SK-N-SH treated with all-trans-retinoic acid at 6 μM for 48 hours (cell line): ENCODE results near the gene SIRPB1.

Source experiments
- ATAC-seq: fragments of 200-7000 bp; cut with Tn5 transposase; 3 replicates; pipeline ENCODE4 v1.9.1; 2020; ENCODE audit warnings: mild to moderate bottlenecking, moderate library complexity
- ARNTL ChIP-seq: fragments of 450-650 bp; formaldehyde crosslinking; IDR thresholded peaks from 2 replicates; pipeline ENCODE4 v1.5.0; 2020; ENCODE audit warnings: low read depth, mild to moderate bottlenecking, moderate library complexity, borderline replicate concordance
- BACH2 ChIP-seq: fragments of 250-450 bp; sonication (Bioruptor Pico); IDR thresholded peaks from 2 replicates; pipeline ENCODE4 v1.9.0; 2021; ENCODE audit warnings: mild to moderate bottlenecking, borderline replicate concordance
- CSDC2 ChIP-seq: fragments of 250-450 bp; sonication (Bioruptor Pico); IDR thresholded peaks from 2 replicates; pipeline ENCODE4 v1.5.0; 2020; ENCODE audit warnings: mild to moderate bottlenecking, moderate library complexity
- CSRNP3 ChIP-seq: fragments of 250-450 bp; sonication (Bioruptor Pico); IDR thresholded peaks from 2 replicates; pipeline ENCODE4 v1.5.1; 2021; ENCODE audit warnings: mild to moderate bottlenecking, moderate library complexity
- ESRRG ChIP-seq: fragments of 250-450 bp; sonication (Bioruptor Pico); IDR thresholded peaks from 2 replicates; pipeline ENCODE4 v1.6.1; 2021; ENCODE audit warnings: mild to moderate bottlenecking
- GLIS3 ChIP-seq: fragments of 250-450 bp; sonication (Bioruptor Pico); IDR thresholded peaks from 2 replicates; pipeline ENCODE4 v1.5.0; 2020; ENCODE audit warnings: mild to moderate bottlenecking, moderate library complexity
- OSR1 ChIP-seq: fragments of 250-450 bp; sonication (Bioruptor Pico); IDR thresholded peaks from 2 replicates; pipeline ENCODE4 v1.8.0; 2022; ENCODE audit warnings: moderate library complexity, mild to moderate bottlenecking, inconsistent platforms
- RARB ChIP-seq: fragments of 250-450 bp; sonication (Bioruptor Pico); IDR thresholded peaks from 2 replicates; pipeline ENCODE4 v1.8.0; 2021; ENCODE audit warnings: mild to moderate bottlenecking, moderate library complexity
- SNAI2 ChIP-seq: fragments of 250-450 bp; sonication (Bioruptor Pico); IDR thresholded peaks from 2 replicates; pipeline ENCODE4 v1.5.0; 2020; ENCODE audit warnings: mild to moderate bottlenecking, moderate library complexity
- TOX ChIP-seq: fragments of 250-450 bp; sonication (Bioruptor Pico); IDR thresholded peaks from 2 replicates; pipeline ENCODE4 v1.8.0; 2021; ENCODE audit warnings: mild to moderate bottlenecking, moderate library complexity, borderline replicate concordance
- TSHZ2 ChIP-seq: fragments of 250-450 bp; sonication (Bioruptor Pico); IDR thresholded peaks from 2 replicates; pipeline ENCODE4 v1.5.0; 2020; ENCODE audit warnings: mild to moderate bottlenecking, moderate library complexity
- ZFP3 ChIP-seq: fragments of 250-450 bp; sonication (Bioruptor Pico); IDR thresholded peaks from 2 replicates; pipeline ENCODE4 v1.5.0; 2020; ENCODE audit warnings: mild to moderate bottlenecking, moderate library complexity
- ZFP30 ChIP-seq: fragments of 450-650 bp; formaldehyde crosslinking; IDR thresholded peaks from 2 replicates; pipeline ENCODE4 v1.5.0; 2022; ENCODE audit warnings: mild to moderate bottlenecking, moderate library complexity
- ZNF565 ChIP-seq: fragments of 450-650 bp; formaldehyde crosslinking; conservative IDR thresholded peaks from 2 replicates; pipeline ENCODE4 v1.5.0; 2020; ENCODE audit warnings: low read depth, mild to moderate bottlenecking, moderate library complexity
- ZNF70 ChIP-seq: fragments of 450-650 bp; formaldehyde crosslinking; IDR thresholded peaks from 2 replicates; pipeline ENCODE4 v1.5.0; 2020; ENCODE audit warnings: mild to moderate bottlenecking, moderate library complexity
- ZNF8 ChIP-seq: fragments of 450-650 bp; formaldehyde crosslinking; IDR thresholded peaks from 2 replicates; pipeline ENCODE4 v1.5.0; 2020; ENCODE audit warnings: mild to moderate bottlenecking, moderate library complexity
- TF ChIP-seq, protein P1 (sequence below): fragments of 250-450 bp; sonication (Bioruptor Pico); IDR thresholded peaks from 2 replicates; pipeline ENCODE4 v1.5.1; 2020; ENCODE audit warnings: low read depth, mild to moderate bottlenecking, moderate library complexity
- TF ChIP-seq, protein P2 (sequence below): fragments of 250-450 bp; sonication (Bioruptor Pico); IDR thresholded peaks from 2 replicates; pipeline ENCODE4 v1.8.0; 2021; ENCODE audit warnings: low read depth, mild to moderate bottlenecking, moderate library complexity, borderline replicate concordance
- TF ChIP-seq, protein P3 (sequence below): fragments of 250-450 bp; sonication (Bioruptor Pico); IDR thresholded peaks from 2 replicates; pipeline ENCODE4 v1.8.0; 2020; ENCODE audit warnings: mild to moderate bottlenecking, moderate library complexity, borderline replicate concordance

The SIRPB1 gene

GRCh38 chr20:1619861-1620444 lies at the start of gene SIRPB1:
Gene SIRPB1, minus strand, starts transcription at chr20:1620009. Its CDS starts 65 bp downstream, at chr20:1619944.
- no peak for TF ChIP-seq ZNF565 (CRISPR knock-in tag)
- TF ChIP-seq, protein P1, sequence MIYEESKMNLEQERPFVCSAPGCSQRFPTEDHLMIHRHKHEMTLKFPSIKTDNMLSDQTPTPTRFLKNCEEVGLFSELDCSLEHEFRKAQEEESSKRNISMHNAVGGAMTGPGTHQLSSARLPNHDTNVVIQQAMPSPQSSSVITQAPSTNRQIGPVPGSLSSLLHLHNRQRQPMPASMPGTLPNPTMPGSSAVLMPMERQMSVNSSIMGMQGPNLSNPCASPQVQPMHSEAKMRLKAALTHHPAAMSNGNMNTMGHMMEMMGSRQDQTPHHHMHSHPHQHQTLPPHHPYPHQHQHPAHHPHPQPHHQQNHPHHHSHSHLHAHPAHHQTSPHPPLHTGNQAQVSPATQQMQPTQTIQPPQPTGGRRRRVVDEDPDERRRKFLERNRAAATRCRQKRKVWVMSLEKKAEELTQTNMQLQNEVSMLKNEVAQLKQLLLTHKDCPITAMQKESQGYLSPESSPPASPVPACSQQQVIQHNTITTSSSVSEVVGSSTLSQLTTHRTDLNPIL: no peak
- no peak for TF ChIP-seq TOX (CRISPR knock-in tag)
- TF ChIP-seq ESRRG (CRISPR knock-in tag): no peak
- TF ChIP-seq BACH2 (CRISPR knock-in tag): no peak
- no peak for TF ChIP-seq CSDC2 (CRISPR knock-in tag)
- no peak for TF ChIP-seq ZFP30
- no peak for ATAC-seq

GRCh38 chr20:1669304-1669703 lies 49.5 kb upstream of the SIRPB1 start:
- no peak for TF ChIP-seq ZNF70
- no peak for TF ChIP-seq CSDC2 (CRISPR knock-in tag)
- TF ChIP-seq GLIS3: no peak
- TF ChIP-seq, protein P2, sequence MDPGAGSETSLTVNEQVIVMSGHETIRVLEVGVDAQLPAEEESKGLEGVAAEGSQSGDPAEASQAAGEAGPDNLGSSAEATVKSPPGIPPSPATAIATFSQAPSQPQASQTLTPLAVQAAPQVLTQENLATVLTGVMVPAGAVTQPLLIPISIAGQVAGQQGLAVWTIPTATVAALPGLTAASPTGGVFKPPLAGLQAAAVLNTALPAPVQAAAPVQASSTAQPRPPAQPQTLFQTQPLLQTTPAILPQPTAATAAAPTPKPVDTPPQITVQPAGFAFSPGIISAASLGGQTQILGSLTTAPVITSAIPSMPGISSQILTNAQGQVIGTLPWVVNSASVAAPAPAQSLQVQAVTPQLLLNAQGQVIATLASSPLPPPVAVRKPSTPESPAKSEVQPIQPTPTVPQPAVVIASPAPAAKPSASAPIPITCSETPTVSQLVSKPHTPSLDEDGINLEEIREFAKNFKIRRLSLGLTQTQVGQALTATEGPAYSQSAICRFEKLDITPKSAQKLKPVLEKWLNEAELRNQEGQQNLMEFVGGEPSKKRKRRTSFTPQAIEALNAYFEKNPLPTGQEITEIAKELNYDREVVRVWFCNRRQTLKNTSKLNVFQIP: no peak
- TF ChIP-seq OSR1 (CRISPR knock-in tag): no peak
- TF ChIP-seq ZFP3 (CRISPR knock-in tag): no peak
- TF ChIP-seq BACH2 (CRISPR knock-in tag): no peak
- TF ChIP-seq, protein P3, sequence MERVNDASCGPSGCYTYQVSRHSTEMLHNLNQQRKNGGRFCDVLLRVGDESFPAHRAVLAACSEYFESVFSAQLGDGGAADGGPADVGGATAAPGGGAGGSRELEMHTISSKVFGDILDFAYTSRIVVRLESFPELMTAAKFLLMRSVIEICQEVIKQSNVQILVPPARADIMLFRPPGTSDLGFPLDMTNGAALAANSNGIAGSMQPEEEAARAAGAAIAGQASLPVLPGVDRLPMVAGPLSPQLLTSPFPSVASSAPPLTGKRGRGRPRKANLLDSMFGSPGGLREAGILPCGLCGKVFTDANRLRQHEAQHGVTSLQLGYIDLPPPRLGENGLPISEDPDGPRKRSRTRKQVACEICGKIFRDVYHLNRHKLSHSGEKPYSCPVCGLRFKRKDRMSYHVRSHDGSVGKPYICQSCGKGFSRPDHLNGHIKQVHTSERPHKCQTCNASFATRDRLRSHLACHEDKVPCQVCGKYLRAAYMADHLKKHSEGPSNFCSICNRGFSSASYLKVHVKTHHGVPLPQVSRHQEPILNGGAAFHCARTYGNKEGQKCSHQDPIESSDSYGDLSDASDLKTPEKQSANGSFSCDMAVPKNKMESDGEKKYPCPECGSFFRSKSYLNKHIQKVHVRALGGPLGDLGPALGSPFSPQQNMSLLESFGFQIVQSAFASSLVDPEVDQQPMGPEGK (CRISPR knock-in tag): no peak
- no peak for TF ChIP-seq TOX (CRISPR knock-in tag)
- TF ChIP-seq CSRNP3 (CRISPR knock-in tag): no peak
- no peak for TF ChIP-seq SNAI2
- TF ChIP-seq ZNF8 (CRISPR knock-in tag): no peak
- TF ChIP-seq ESRRG (CRISPR knock-in tag): no peak
- TF ChIP-seq, protein P1: no peak
- TF ChIP-seq RARB (CRISPR knock-in tag): no peak
- no peak for TF ChIP-seq ZNF565 (CRISPR knock-in tag)
- TF ChIP-seq TSHZ2: no peak
- no peak for TF ChIP-seq ZFP30
- TF ChIP-seq ARNTL (CRISPR knock-in tag): no peak
- no peak for ATAC-seq

- no peak for ATAC-seq
- TF ChIP-seq ZNF565 (CRISPR knock-in tag) (no peak), CSRNP3 (CRISPR knock-in tag) (no peak), GLIS3 (no peak), BACH2 (CRISPR knock-in tag) (no peak), ZFP3 (CRISPR knock-in tag) (no peak)
- TF ChIP-seq, protein P3 (CRISPR knock-in tag): no peak
Observed at GRCh38 chr20:1667502-1668085, 47.8 kb upstream of the SIRPB1 start.
